ENCODE measurements around the gene EML4. TPM values are rescaled to one million over a fixed set of nuclear protein-coding genes. Genes with fewer than 3 reads are reported as not detected.
"Not testable (repeated sequence)": the region's sequence is repeated elsewhere in the genome, so short reads cannot be mapped to it uniquely, and the experiment has no call there.

The EML4 gene
- total RNA-seq, 1 donor from 2014 or later = 50.8 TPM

- TF ChIP-seq CTCF (IDR thresholded peaks at IDR 0.05; ENCODE audit: partially characterized antibody, unreplicated experiment) = no peak
- DNase-seq = no peak
- H3K4me3 Mint-ChIP-seq (ENCODE audit: unreplicated experiment) = no peak overlapping the region
- no peaks in the 10 kb centered on the region for H3K9me3 Mint-ChIP-seq (ENCODE audit: unreplicated experiment)
- no peak overlapping the region for H3K27ac Mint-ChIP-seq (ENCODE audit: unreplicated experiment)
- no peaks in the 10 kb centered on the region for H3K27me3 Mint-ChIP-seq (ENCODE audit: unreplicated experiment)
- no peaks in the 10 kb centered on the region for H3K4me1 Mint-ChIP-seq (ENCODE audit: low read depth, unreplicated experiment)
- H3K36me3 Mint-ChIP-seq (ENCODE audit: unreplicated experiment) = no peaks in the 10 kb centered on the region
Observed at GRCh38 chr2:42329736-42330135, 160.6 kb downstream of the EML4 start.

GRCh38 chr2:42331569-42332284 lies 162.6 kb downstream of the EML4 start:
- Mint-ChIP-seq H3K36me3 (ENCODE audit: unreplicated experiment) (no peaks in the 10 kb centered on the region), H3K4me3 (ENCODE audit: unreplicated experiment) (no peak overlapping the region), H3K27ac (ENCODE audit: unreplicated experiment) (no peak overlapping the region), H3K27me3 (ENCODE audit: unreplicated experiment) (no peaks in the 10 kb centered on the region), H3K9me3 (ENCODE audit: unreplicated experiment) (no peaks in the 10 kb centered on the region), H3K4me1 (ENCODE audit: low read depth, unreplicated experiment) (no peaks in the 10 kb centered on the region)
- TF ChIP-seq CTCF (IDR thresholded peaks at IDR 0.05; ENCODE audit: partially characterized antibody, unreplicated experiment) = no peak
- no peak for DNase-seq

- H3K9me3 Mint-ChIP-seq (ENCODE audit: unreplicated experiment) = peaks cover 3% of the 10 kb centered on the region
- H3K27ac Mint-ChIP-seq (ENCODE audit: unreplicated experiment) = no peak overlapping the region
- H3K27me3 Mint-ChIP-seq (ENCODE audit: unreplicated experiment) = no peaks in the 10 kb centered on the region
- TF ChIP-seq CTCF (IDR thresholded peaks at IDR 0.05; ENCODE audit: partially characterized antibody, unreplicated experiment) = no peak
- no peak for DNase-seq
- H3K4me1 Mint-ChIP-seq (ENCODE audit: low read depth, unreplicated experiment) = no peaks in the 10 kb centered on the region
- H3K36me3 Mint-ChIP-seq (ENCODE audit: unreplicated experiment) = no peaks in the 10 kb centered on the region
- no peak overlapping the region for H3K4me3 Mint-ChIP-seq (ENCODE audit: unreplicated experiment)
Observed at GRCh38 chr2:42332575-42332974, 163.4 kb downstream of the EML4 start.

- Mint-ChIP-seq H3K4me3 (ENCODE audit: unreplicated experiment) (no peak overlapping the region), H3K36me3 (ENCODE audit: unreplicated experiment) (no peaks in the 10 kb centered on the region), H3K9me3 (ENCODE audit: unreplicated experiment) (peaks cover 3% of the 10 kb centered on the region), H3K27ac (ENCODE audit: unreplicated experiment) (no peak overlapping the region), H3K4me1 (ENCODE audit: low read depth, unreplicated experiment) (peaks cover 3% of the 10 kb centered on the region), H3K27me3 (ENCODE audit: unreplicated experiment) (no peaks in the 10 kb centered on the region)
- DNase-seq = no peak
- TF ChIP-seq CTCF (IDR thresholded peaks at IDR 0.05; ENCODE audit: partially characterized antibody, unreplicated experiment) = no peak
Observed at GRCh38 chr2:42333579-42333978, 164.4 kb downstream of the EML4 start.

- H3K27me3 Mint-ChIP-seq (ENCODE audit: unreplicated experiment) = no peaks in the 10 kb centered on the region
- no peaks in the 10 kb centered on the region for H3K36me3 Mint-ChIP-seq (ENCODE audit: unreplicated experiment)
- H3K4me3 Mint-ChIP-seq (ENCODE audit: unreplicated experiment) = no peak overlapping the region
- peaks cover 3% of the 10 kb centered on the region for H3K9me3 Mint-ChIP-seq (ENCODE audit: unreplicated experiment)
- no peak for DNase-seq
- TF ChIP-seq CTCF (IDR thresholded peaks at IDR 0.05; ENCODE audit: partially characterized antibody, unreplicated experiment) = no peak
- no peak overlapping the region for H3K27ac Mint-ChIP-seq (ENCODE audit: unreplicated experiment)
- H3K4me1 Mint-ChIP-seq (ENCODE audit: low read depth, unreplicated experiment) = peaks cover 4% of the 10 kb centered on the region
Observed at GRCh38 chr2:42334220-42334619, 165.1 kb downstream of the EML4 start.

GRCh38 chr2:42334865-42335264 lies 165.7 kb downstream of the EML4 start:
- H3K4me3 Mint-ChIP-seq (ENCODE audit: unreplicated experiment); H3K27ac Mint-ChIP-seq (ENCODE audit: unreplicated experiment); H3K4me1 Mint-ChIP-seq (ENCODE audit: low read depth, unreplicated experiment); H3K36me3 Mint-ChIP-seq (ENCODE audit: unreplicated experiment); H3K9me3 Mint-ChIP-seq (ENCODE audit: unreplicated experiment); DNase-seq; H3K27me3 Mint-ChIP-seq (ENCODE audit: unreplicated experiment): not testable (repeated sequence)
